Right lobe of liver (tissue), 6 donors: ENCODE results near the gene ERBB4. TPM values are rescaled to one million over a fixed set of nuclear protein-coding genes. Genes with fewer than 3 reads are reported as not detected.
"Not testable (repeated sequence)": the region's sequence is repeated elsewhere in the genome, so short reads cannot be mapped to it uniquely, and the experiment has no call there.

Experiments used
- ATAC-seq, 4 donors: fragments of 200-7000 bp; cut with Tn5 transposase; one replicate each; pipeline ENCODE4 v1.9.1; 2020; ENCODE audit warnings: mild to moderate bottlenecking in 4 of 4, moderate library complexity in 4 of 4
- DNase-seq, 3 donors: peaks; one replicate each; pipeline ENCODE4 v3.0.0-alpha.2; 2020
- H3K27ac ChIP-seq, 3 donors: fragments of 200-600 bp; one replicate each; pipeline ENCODE4 v1.8.0; 2022
- H3K27me3 ChIP-seq, 2 donors: fragments of 200-600 bp; one replicate each; pipeline ENCODE4 v1.8.0; 2022
- H3K36me3 ChIP-seq, 4 donors: fragments of 200-600 bp; sonication (generic) in 1 of 4; one replicate each; pipeline versions ENCODE4 v1.5.1 to v1.8.0; 2017 to 2022; ENCODE audit warnings: control low read depth in 1 of 4
- H3K4me1 ChIP-seq, 4 donors: fragments of 200-600 bp; sonication (generic) in 1 of 4; one replicate each; pipeline versions ENCODE4 v1.5.1 to v1.8.0; 2017 to 2022; ENCODE audit warnings: control low read depth in 1 of 4
- H3K4me3 ChIP-seq, 3 donors: fragments of 200-600 bp; one replicate each; pipeline ENCODE4 v1.8.0; 2022
- H3K9me3 ChIP-seq, 4 donors: fragments of 200-600 bp; sonication (generic) in 1 of 4; one replicate each; pipeline versions ENCODE4 v1.5.1 to v1.8.0; 2017 to 2022; ENCODE audit warnings: control low read depth in 1 of 4
- POLR2A ChIP-seq: fragments of 450-650 bp; IDR thresholded peaks from one replicate; pipeline ENCODE4 v1.6.1; 2017; ENCODE audit warnings: antibody characterized with exemption, mild to moderate bottlenecking
- WGBS: methylation state at CpG from one replicate; pipeline ENCODE4 v1.1.6; 2018; ENCODE audit warnings: low coverage, low lambda C conversion rate; ENCODE audit not compliant: insufficient coverage; ENCODE audit errors: missing lambda C conversion rate; 5-methylcytosine and 5-hydroxymethylcytosine counted together
- intact Hi-C, 2 donors: fragments of 100-400 bp; cut with DNase I; formaldehyde crosslinking; loops; one replicate each; pipeline versions ENCODE4 v1.11.2 to v1.14.1; 2022
- total RNA-seq, 6 experiments: library from RNA; depleted of rRNA in 2 of 6; stranded (reverse); fragments of >200 nt in 2 of 6; fragmentation: NEBNext Ultra II Directional in 3 of 6; extraction: Animal tissue kit (Norgen Biotek cat#: 25700) in 3 of 6; gene quantifications; one replicate each; pipeline versions ENCODE4 v1.1.0 to v1.2.4, GENCODE V29; 2016 to 2023
- TF ChIP-seq, protein P1 (sequence below), 4 donors: fragments of 200-600 bp in 3 of 4; fragments of 450-650 bp in 1 of 4; IDR thresholded peaks; one replicate each; pipeline versions ENCODE4 v1.5.1 to v1.8.0; 2016 to 2022; ENCODE audit warnings: antibody characterized with exemption in 4 of 4, mild to moderate bottlenecking in 2 of 4
- donor health status: DM: no; HTN: yes; CAD: no.
- donor health status: DM: no; HTN: no; CAD: no.
- donor health status: DM: no; HTN: no; CAD: no.
- donor health status: DM: no; HTN: yes; CAD: no.
- donor health status: DM: no; HTN: yes; CAD: no.

The ERBB4 gene
- total RNA-seq, 6 experiments from 2014 or later: 0.02 to 0.59 (median 0.08) TPM; not detected in 2

GRCh38 chr2:211564441-211564840, 974.2 kb downstream of the ERBB4 start:
- intact Hi-C loops: no loop called here
- no peak for DNase-seq
- no peak for TF ChIP-seq POLR2A
- TF ChIP-seq, protein P1, sequence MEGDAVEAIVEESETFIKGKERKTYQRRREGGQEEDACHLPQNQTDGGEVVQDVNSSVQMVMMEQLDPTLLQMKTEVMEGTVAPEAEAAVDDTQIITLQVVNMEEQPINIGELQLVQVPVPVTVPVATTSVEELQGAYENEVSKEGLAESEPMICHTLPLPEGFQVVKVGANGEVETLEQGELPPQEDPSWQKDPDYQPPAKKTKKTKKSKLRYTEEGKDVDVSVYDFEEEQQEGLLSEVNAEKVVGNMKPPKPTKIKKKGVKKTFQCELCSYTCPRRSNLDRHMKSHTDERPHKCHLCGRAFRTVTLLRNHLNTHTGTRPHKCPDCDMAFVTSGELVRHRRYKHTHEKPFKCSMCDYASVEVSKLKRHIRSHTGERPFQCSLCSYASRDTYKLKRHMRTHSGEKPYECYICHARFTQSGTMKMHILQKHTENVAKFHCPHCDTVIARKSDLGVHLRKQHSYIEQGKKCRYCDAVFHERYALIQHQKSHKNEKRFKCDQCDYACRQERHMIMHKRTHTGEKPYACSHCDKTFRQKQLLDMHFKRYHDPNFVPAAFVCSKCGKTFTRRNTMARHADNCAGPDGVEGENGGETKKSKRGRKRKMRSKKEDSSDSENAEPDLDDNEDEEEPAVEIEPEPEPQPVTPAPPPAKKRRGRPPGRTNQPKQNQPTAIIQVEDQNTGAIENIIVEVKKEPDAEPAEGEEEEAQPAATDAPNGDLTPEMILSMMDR (IDR thresholded peaks at IDR 0.05): no peak
- Histone ChIP-seq H3K27ac (no peak overlapping the region), H3K27me3 (no peaks in the 10 kb centered on the region), H3K9me3 (no peaks in the 10 kb centered on the region), H3K36me3 (no peaks in the 10 kb centered on the region), H3K4me3 (no peak overlapping the region), H3K4me1 (no peaks in the 10 kb centered on the region)
- 37% methylated on average over 3 of the region's 3 CpGs for WGBS
- ATAC-seq: no peak

GRCh38 chr2:211545582-211545981, 993.0 kb downstream of the ERBB4 start:
- Histone ChIP-seq H3K27ac (no peak overlapping the region), H3K9me3 (no peaks in the 10 kb centered on the region), H3K27me3 (no peaks in the 10 kb centered on the region), H3K36me3 (no peaks in the 10 kb centered on the region), H3K4me1 (no peaks in the 10 kb centered on the region), H3K4me3 (no peak overlapping the region)
- no peak for DNase-seq
- 70% methylated on average over 3 of the region's 3 CpGs for WGBS
- ATAC-seq: no peak
- TF ChIP-seq POLR2A: no peak
- TF ChIP-seq, protein P1 (IDR thresholded peaks at IDR 0.05): no peak
- intact Hi-C loops: no loop called here

GRCh38 chr2:211534632-211535031, 1004.0 kb downstream of the ERBB4 start:
- Histone ChIP-seq H3K4me3 (no peak overlapping the region), H3K27ac (no peak overlapping the region), H3K9me3 (no peaks in the 10 kb centered on the region), H3K36me3 (no peaks in the 10 kb centered on the region), H3K27me3 (no peaks in the 10 kb centered on the region), H3K4me1 (no peaks in the 10 kb centered on the region)
- no peak for TF ChIP-seq POLR2A
- TF ChIP-seq, protein P1 (IDR thresholded peaks at IDR 0.05): no peak
- 8% methylated on average over 5 of the region's 5 CpGs for WGBS
- ATAC-seq: no peak
- no peak for DNase-seq
- intact Hi-C loops: no loop called here

DNA sequence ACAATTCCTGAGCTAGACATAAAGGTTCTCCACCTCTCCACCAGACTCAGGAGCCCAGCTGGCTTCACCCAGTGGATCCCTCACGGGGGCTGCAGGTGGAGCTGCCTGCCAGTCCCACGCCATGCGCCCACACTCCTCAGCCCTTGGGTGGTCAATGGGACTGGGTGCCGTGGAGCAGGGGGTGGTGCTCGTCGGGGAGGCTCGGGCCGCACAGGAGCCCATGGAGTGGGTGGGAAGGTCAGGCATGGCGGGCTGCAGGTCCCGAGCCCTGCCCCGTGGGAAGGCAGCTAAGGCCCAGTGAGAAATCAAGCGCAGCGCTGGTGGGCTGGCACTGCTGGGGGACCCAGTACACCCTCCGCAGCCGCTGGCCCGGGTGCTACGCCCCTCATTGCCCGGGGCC, 1014.4 kb downstream of the ERBB4 start:
- H3K27ac ChIP-seq, H3K4me3 ChIP-seq, H3K4me1 ChIP-seq, H3K9me3 ChIP-seq, intact Hi-C loops, H3K36me3 ChIP-seq, H3K27me3 ChIP-seq, ATAC-seq: not testable (repeated sequence)
- peak in 1 of 3 donors; percentile 50 for DNase-seq
- no CpG with 5 or more reads among the region's 18 CpGs for WGBS

DNA sequence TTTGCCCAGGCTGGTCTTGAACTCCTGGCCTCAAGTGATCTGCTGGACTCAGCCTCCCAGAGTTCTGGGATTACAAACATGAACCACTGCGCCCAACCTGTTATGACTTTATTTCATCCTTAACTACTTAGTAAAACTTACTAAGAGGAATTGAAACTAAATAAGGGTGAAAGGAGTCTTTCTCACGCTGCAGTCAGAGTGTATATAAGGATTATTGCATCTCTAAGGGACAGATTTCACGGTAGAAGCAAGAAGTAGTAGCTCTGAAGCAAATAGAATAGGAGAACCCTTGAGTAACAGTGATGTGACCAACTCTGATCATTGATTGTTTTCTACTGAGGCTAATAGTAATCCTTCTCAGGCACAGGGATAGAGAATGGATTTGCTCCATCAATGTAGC, 1022.1 kb downstream of the ERBB4 start:
- no peaks in the 10 kb centered on the region for H3K27me3 ChIP-seq
- H3K9me3 ChIP-seq: no peaks in the 10 kb centered on the region
- H3K36me3 ChIP-seq: no peaks in the 10 kb centered on the region
- no peak for ATAC-seq
- H3K27ac ChIP-seq: no peak overlapping the region
- H3K4me1 ChIP-seq: no peaks in the 10 kb centered on the region
- DNase-seq: no peak
- intact Hi-C loops: no loop called here
- 61% methylated on average over 3 of the region's 3 CpGs for WGBS
- no peak for TF ChIP-seq POLR2A
- TF ChIP-seq, protein P1 (IDR thresholded peaks at IDR 0.05): no peak
- no peak overlapping the region for H3K4me3 ChIP-seq
